DMS79 (cell line): ENCODE data around the gene ETS1.

ENCODE experiments used
- DNase-seq: peaks from one replicate; lab custom pipeline; 2025; lab: John Stamatoyannopoulos, UW

Gene ETS1

GRCh38 chr11:128480665-128481064 lies 106.7 kb downstream of the ETS1 start:
- no peak for DNase-seq

DNA sequence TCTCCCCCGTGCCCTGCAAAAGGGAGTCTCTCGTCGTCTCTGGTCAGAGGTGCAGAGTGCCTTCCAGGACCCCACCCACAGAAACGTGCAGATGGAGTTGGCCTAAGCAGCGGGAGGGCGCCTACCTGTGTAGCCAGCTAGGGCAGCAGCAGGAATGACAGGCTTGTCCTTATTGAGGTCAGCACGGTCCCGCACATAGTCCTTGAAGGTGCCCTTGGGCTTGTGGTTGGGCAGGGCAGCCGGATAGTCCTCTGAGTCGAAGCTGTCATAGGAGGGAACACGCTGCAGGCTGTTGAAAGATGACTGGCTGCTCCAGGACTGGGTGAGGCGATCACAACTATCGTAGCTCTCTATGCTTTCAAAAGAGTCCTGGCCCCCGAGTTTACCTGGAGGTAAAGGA lies 107.3 kb downstream of the ETS1 start:
- no peak for DNase-seq

- no peak for DNase-seq
Measured at GRCh38 chr11:128479144-128479543, 108.2 kb downstream of the ETS1 start.

- DNase-seq, result no peak
Measured at GRCh38 chr11:128478305-128478704, 109.1 kb downstream of the ETS1 start.

DNA sequence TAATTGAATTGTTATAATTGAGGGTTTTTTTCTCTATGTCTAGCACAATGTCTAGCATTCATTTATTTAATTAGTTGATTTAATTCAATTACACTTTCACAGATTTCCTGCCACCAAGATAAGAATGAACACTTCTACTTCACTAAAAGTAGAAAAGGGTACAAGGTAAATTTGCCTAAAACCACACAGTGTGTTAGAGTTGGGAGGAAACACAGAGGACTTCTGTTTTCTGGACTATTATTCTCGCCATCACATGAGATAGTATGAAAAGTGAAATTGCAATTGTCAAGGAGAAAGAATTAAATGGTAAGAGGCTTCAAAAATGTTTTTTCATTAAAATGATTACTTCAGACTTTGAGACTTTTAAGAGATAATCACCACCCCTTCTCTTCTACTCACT lies 109.5 kb downstream of the ETS1 start:
- no peak for DNase-seq

GRCh38 chr11:128477278-128477677 lies 110.1 kb downstream of the ETS1 start:
- DNase-seq, result no peak

- no peak for DNase-seq
Measured at GRCh38 chr11:128476729-128477128, 110.6 kb downstream of the ETS1 start.

DNA sequence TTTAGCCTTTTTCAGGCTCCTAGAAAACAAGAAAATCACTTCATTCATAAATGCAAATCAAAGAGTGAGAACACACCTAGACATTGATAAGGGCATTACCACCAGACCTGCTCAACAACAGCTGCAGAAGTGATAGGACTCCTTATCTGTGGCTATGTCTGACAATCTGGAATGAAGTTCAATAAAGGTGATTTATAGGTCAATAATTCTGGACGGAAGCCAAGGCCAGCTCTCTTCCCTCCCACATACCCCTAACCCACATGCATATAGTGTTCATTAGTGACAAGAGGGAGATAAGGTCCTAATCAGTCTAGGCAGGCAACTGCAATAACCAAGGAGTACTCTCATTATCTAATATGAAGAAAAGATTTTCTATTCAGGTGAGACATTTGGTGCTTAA lies 111.3 kb downstream of the ETS1 start:
- DNase-seq, result no peak

- no peak for DNase-seq
Measured at GRCh38 chr11:128474036-128474874, 113.1 kb downstream of the ETS1 start.

GRCh38 chr11:128473636-128474035 lies 113.7 kb downstream of the ETS1 start:
- DNase-seq, result no peak

DNA sequence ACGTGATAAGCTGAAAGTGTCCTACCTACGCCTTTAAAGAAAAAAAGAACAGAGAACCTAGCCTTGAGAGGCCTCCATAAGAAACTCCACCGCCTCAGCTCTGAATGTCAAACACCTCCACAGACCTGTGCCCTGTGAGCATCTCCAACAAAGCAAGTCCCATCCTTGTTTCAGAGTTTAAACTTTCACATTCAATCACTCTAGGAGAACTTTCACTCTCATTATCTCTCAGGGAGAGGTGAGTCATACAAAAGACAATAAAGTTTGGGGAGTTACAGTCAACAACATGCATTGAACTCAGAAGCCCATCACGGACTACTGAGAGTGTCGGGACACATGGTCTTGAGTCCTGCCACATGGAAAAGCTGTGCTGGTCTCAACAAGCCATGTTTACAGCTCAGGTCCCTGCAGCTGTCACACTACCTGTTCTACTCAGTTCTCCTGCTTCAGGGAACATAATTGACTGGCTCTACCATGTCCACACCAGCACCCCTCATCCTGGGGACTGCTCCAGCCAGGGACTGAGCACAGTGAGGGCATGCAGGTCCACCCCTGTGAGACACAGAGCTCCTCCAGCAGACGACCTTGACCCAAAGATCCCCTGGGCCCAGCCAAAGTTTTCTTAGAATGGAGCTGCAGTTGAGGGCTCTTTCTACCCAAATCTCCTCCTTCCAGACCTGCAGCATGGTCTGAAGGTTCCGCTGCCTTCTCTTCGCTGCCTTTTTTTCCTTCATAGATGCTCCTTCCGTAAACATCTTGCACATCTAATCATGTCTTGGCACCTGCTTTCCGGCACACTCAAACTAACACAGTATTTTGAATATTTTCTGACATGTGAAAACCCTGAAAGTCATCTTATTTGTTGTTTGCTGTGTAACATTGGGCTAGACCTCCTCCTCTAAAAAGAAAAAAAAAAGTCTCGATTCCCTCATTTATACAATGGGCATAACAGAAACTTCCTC lies 114.9 kb downstream of the ETS1 start:
- DNase-seq, result no peak

GRCh38 chr11:128471138-128471661 lies 116.2 kb downstream of the ETS1 start:
- no peak for DNase-seq

GRCh38 chr11:128470081-128470480 lies 117.3 kb downstream of the ETS1 start:
- DNase-seq, result no peak

GRCh38 chr11:128469220-128469619 lies 118.1 kb downstream of the ETS1 start:
- no peak for DNase-seq

DNA sequence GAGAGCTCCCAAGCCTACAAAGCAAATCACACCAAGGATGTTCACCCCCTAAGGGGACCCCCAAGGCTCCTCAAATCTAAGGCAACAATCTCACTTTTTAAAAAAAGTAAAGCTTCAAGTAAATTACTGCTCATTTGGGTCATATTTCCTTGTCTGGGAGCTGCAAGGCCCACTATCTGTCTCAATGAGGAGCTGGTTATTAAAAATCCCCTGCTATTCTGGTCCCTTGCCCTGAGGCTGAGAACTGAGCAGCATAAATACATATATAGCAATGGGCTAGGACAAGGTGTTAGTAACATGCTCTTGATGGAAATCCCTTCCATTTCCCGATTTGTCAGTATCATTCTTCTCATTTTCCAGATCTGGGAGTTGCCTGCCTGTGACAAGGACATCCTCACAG lies 119.2 kb downstream of the ETS1 start:
- no peak for DNase-seq

- DNase-seq, result no peak
Measured at GRCh38 chr11:128467610-128468041, 119.7 kb downstream of the ETS1 start.

- no peak for DNase-seq
Measured at GRCh38 chr11:128467041-128467440, 120.3 kb downstream of the ETS1 start.

- DNase-seq, result no peak
Measured at GRCh38 chr11:128465946-128466705, 121.2 kb downstream of the ETS1 start.

- no peak for DNase-seq
Measured at GRCh38 chr11:128465531-128465930, 121.8 kb downstream of the ETS1 start.

- DNase-seq, result no peak
Measured at GRCh38 chr11:128464878-128465450, 122.4 kb downstream of the ETS1 start.

DNA sequence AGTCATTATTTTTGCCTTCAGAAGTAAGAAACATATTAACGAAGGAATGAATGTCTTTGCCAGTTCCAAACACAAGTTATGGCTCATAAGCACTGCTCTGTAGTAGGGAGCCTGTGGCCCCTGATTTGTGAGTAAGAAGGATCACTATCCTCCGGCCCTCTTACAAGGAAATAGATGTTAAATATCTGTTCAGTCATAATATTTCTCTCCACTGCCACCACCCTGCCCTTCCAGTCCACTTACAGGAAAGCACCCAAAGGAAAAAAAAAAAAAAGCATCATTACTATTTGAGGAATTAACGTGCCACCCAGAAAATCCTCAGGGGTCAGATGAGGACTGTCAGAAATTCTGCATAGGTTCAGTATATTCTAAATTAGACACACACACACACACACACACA lies 123.4 kb downstream of the ETS1 start:
- DNase-seq, result no peak
